Osteocyte (in vitro differentiated cells): ENCODE measurements around the gene CCDC93. TPM values are rescaled to one million over a fixed set of nuclear protein-coding genes. Genes with fewer than 3 reads are reported as not detected.

Source experiments
- DNase-seq: peaks from one replicate; pipeline ENCODE4 v3.0.0; 2021; ENCODE audit warnings: mixed read lengths; ENCODE audit not compliant: unreplicated experiment; ENCODE audit errors: extremely low spot score
- H3K27ac Mint-ChIP-seq: one replicate; pipeline ENCODE4 v1.8.0; 2021; ENCODE audit warnings: mild to moderate bottlenecking, mixed read lengths; ENCODE audit not compliant: unreplicated experiment
- H3K27me3 Mint-ChIP-seq: one replicate; pipeline ENCODE4 v1.8.0; 2021; ENCODE audit warnings: mixed read lengths; ENCODE audit not compliant: unreplicated experiment
- H3K36me3 Mint-ChIP-seq: one replicate; pipeline ENCODE4 v1.8.0; 2021; ENCODE audit warnings: mixed read lengths; ENCODE audit not compliant: unreplicated experiment
- H3K4me1 Mint-ChIP-seq: one replicate; pipeline ENCODE4 v1.8.0; 2021; ENCODE audit warnings: mixed read lengths; ENCODE audit not compliant: unreplicated experiment
- H3K4me3 Mint-ChIP-seq: one replicate; pipeline ENCODE4 v1.8.0; 2021; ENCODE audit warnings: mild to moderate bottlenecking, moderate library complexity, mixed read lengths; ENCODE audit not compliant: unreplicated experiment
- H3K9me3 Mint-ChIP-seq: one replicate; pipeline ENCODE4 v1.8.0; 2021; ENCODE audit warnings: mixed read lengths; ENCODE audit not compliant: unreplicated experiment
- CTCF ChIP-seq: fragments of 200-600 bp; sonication (generic); IDR thresholded peaks from 2 replicates; pipeline ENCODE4 v1.5.0; 2021; ENCODE audit warnings: antibody characterized with exemption, mild to moderate bottlenecking, moderate library complexity
- total RNA-seq: library from RNA; stranded (reverse); gene quantifications from 2 replicates; pipeline ENCODE4 v1.2.1, GENCODE V29; 2021

CCDC93 gene
- total RNA-seq, 1 donor from 2014 or later, result 23.3 TPM

GRCh38 chr2:117952228-117952627 is 61.6 kb downstream of the CCDC93 start:
- Mint-ChIP-seq H3K4me1 (peaks cover 6% of the 10 kb centered on the region), H3K4me3 (no peak overlapping the region), H3K27me3 (no peaks in the 10 kb centered on the region), H3K36me3 (peaks cover 65% of the 10 kb centered on the region), H3K9me3 (no peaks in the 10 kb centered on the region), H3K27ac (no peak overlapping the region)
- TF ChIP-seq CTCF, result no peak
- no peak for DNase-seq

GRCh38 chr2:117949806-117950205 is 64.1 kb downstream of the CCDC93 start:
- Mint-ChIP-seq H3K27me3 (no peaks in the 10 kb centered on the region), H3K27ac (peak overlapping the region; percentile 2), H3K4me3 (no peak overlapping the region), H3K9me3 (no peaks in the 10 kb centered on the region), H3K4me1 (peaks cover 6% of the 10 kb centered on the region), H3K36me3 (peaks cover 75% of the 10 kb centered on the region)
- TF ChIP-seq CTCF, result no peak
- DNase-seq, result no peak

GRCh38 chr2:117948615-117949014 is 65.3 kb downstream of the CCDC93 start:
- no peak for TF ChIP-seq CTCF
- Mint-ChIP-seq H3K27ac (no peak overlapping the region), H3K27me3 (no peaks in the 10 kb centered on the region), H3K4me3 (no peak overlapping the region), H3K4me1 (peaks cover 6% of the 10 kb centered on the region), H3K36me3 (peaks cover 70% of the 10 kb centered on the region), H3K9me3 (no peaks in the 10 kb centered on the region)
- no peak for DNase-seq

- Mint-ChIP-seq H3K4me3 (no peak overlapping the region), H3K36me3 (peaks cover 64% of the 10 kb centered on the region), H3K9me3 (no peaks in the 10 kb centered on the region), H3K4me1 (peaks cover 5% of the 10 kb centered on the region), H3K27me3 (no peaks in the 10 kb centered on the region), H3K27ac (no peak overlapping the region)
- TF ChIP-seq CTCF, result no peak
- DNase-seq, result no peak
These were observed 68.6 kb downstream of the CCDC93 start for GRCh38 chr2:117945296-117945695.

- no peaks in the 10 kb centered on the region for H3K9me3 Mint-ChIP-seq
- DNase-seq, result no peak
- no peaks in the 10 kb centered on the region for H3K27me3 Mint-ChIP-seq
- H3K4me3 Mint-ChIP-seq, result no peak overlapping the region
- peaks cover 66% of the 10 kb centered on the region for H3K36me3 Mint-ChIP-seq
- no peak overlapping the region for H3K27ac Mint-ChIP-seq
- TF ChIP-seq CTCF, result no peak
- peaks cover 1% of the 10 kb centered on the region for H3K4me1 Mint-ChIP-seq
These were observed 69.1 kb downstream of the CCDC93 start for GRCh38 chr2:117944816-117945215.
